PFSK-1 (cell line): ENCODE results near the gene MTUS2.

Source experiments
- FOXP2 ChIP-seq: optimal IDR thresholded peaks from 2 replicates; pipeline ENCODE3; 2011; ENCODE audit warnings: borderline replicate concordance, control low read depth, inconsistent platforms; ENCODE audit not compliant: insufficient read depth; ENCODE audit errors: extremely low read length, extremely low read depth
- POLR2AphosphoS5 ChIP-seq: IDR thresholded peaks from 2 replicates; pipeline ENCODE4 v1.6.1; 2012; ENCODE audit warnings: low read depth, mild to moderate bottlenecking, control low read depth, low read length, moderate library complexity
- REST ChIP-seq, 2 experiments: IDR thresholded peaks; 2 replicates each; pipeline versions ENCODE4 v1.6.1 to v1.8.0; 2011 to 2012; ENCODE audit warnings: low read depth in 2 of 2, low read length in 2 of 2, control low read depth in 1 of 2, inconsistent platforms in 1 of 2, mild to moderate bottlenecking in 1 of 2, moderate library complexity in 1 of 2; ENCODE audit not compliant: insufficient read depth in 1 of 2
- SIN3A ChIP-seq: IDR thresholded peaks from 2 replicates; pipeline ENCODE4 v1.6.1; 2012; ENCODE audit warnings: mild to moderate bottlenecking, low read length, moderate library complexity, borderline replicate concordance; ENCODE audit not compliant: insufficient read depth
- TAF1 ChIP-seq: IDR thresholded peaks from 2 replicates; pipeline ENCODE4 v1.6.1; 2012; ENCODE audit warnings: low read length, control low read depth, borderline replicate concordance; ENCODE audit not compliant: insufficient read depth

Gene MTUS2

GRCh38 chr13:29507356-29507755 is 687.2 kb downstream of the MTUS2 start:
- TF ChIP-seq POLR2AphosphoS5 (no peak), REST (IDR thresholded peaks at IDR 0.05; ENCODE audit: insufficient read depth in 1 of 2, low read depth in 2 of 2, low read length in 2 of 2) (no peak), TAF1 (no peak), SIN3A (no peak), FOXP2 (no peak)

DNA sequence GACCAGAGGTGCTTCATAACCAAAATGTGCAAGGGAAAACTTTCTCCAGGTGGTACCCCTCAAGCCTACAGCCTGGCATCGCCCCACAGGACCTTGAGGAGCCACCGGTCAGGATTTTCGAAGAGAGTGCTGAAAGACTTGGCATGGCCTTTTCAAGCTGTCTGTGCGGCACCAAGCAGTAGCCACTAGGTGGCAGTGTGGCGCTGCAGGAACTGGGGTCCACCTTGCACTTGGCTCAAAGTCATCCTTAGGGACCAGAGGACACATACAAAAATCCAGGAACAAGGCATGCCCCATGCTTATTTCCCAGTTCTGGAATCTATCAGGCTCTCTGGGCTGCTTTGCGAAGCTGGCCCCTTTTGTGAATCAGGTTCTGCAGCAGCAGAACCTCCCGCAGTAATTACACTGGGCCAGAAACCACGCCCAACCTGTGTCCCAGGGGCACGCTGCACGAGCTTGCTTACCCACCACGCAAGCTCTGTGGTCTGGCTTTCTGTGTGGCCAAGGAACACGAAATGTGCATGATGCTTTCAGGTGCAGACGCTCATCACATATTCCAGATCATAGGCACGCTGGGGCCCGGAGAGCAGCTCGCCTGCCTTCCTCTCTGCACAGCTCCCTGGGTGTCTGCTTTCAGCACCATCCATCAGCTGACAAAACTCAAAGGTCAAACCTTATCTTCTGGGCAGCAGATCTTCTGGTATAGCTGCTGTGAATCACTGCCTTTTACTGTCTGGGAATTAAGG is 688.2 kb downstream of the MTUS2 start:
- TF ChIP-seq REST (IDR thresholded peaks at IDR 0.05; ENCODE audit: insufficient read depth in 1 of 2, low read depth in 2 of 2, low read length in 2 of 2) (0 out of 4 replicates have a peak, but pooled peaks of 1 of the 2 experiments have one; percentile 28), TAF1 (no peak; the same call in 1 of the 2 replicates), FOXP2 (no peak), SIN3A (no peak), POLR2AphosphoS5 (peak; percentile 3; the same call in 1 of the 2 replicates)

GRCh38 chr13:29508876-29509252 is 688.7 kb downstream of the MTUS2 start:
- TF ChIP-seq REST (IDR thresholded peaks at IDR 0.05; ENCODE audit: insufficient read depth in 1 of 2, low read depth in 2 of 2, low read length in 2 of 2), result no peak
- TF ChIP-seq TAF1, result no peak
- TF ChIP-seq SIN3A, result no peak
- no peak for TF ChIP-seq FOXP2

- no peak for TF ChIP-seq TAF1
- no peak for TF ChIP-seq SIN3A
- TF ChIP-seq REST (IDR thresholded peaks at IDR 0.05; ENCODE audit: insufficient read depth in 1 of 2, low read depth in 2 of 2, low read length in 2 of 2), result no peak
- TF ChIP-seq FOXP2, result no peak
- no peak for TF ChIP-seq POLR2AphosphoS5
These were observed 690.0 kb downstream of the MTUS2 start for GRCh38 chr13:29509999-29510589.
